Measurements from ENCODE around the gene NFKBIZ.
"Not testable (repeated sequence)": the region's sequence is repeated elsewhere in the genome, so short reads cannot be mapped to it uniquely, and the experiment has no call there.

NFKBIZ gene

GRCh38 chr3:101879102-101879501 is 29.8 kb downstream of the NFKBIZ start:
- DNase-seq = no peak

GRCh38 chr3:101879623-101880284 is 30.4 kb downstream of the NFKBIZ start:
- no peak for DNase-seq

GRCh38 chr3:101884776-101885175 is 35.5 kb downstream of the NFKBIZ start:
- no peak for DNase-seq

- DNase-seq = not testable (repeated sequence)
These were observed 36.3 kb downstream of the NFKBIZ start for GRCh38 chr3:101885584-101885983.

GRCh38 chr3:101886626-101887025 is 37.3 kb downstream of the NFKBIZ start:
- DNase-seq = no peak

GRCh38 chr3:101888653-101889052 is 39.3 kb downstream of the NFKBIZ start:
- no peak for DNase-seq

- no peak for DNase-seq
These were observed 41.4 kb downstream of the NFKBIZ start for GRCh38 chr3:101890716-101891115.

- DNase-seq = no peak
These were observed 43.3 kb downstream of the NFKBIZ start for GRCh38 chr3:101892648-101893047.

GRCh38 chr3:101896083-101896757 is 46.9 kb downstream of the NFKBIZ start:
- no peak for DNase-seq

- DNase-seq = no peak
These were observed 47.7 kb downstream of the NFKBIZ start for GRCh38 chr3:101897013-101897412.

GRCh38 chr3:101898039-101898438 is 48.7 kb downstream of the NFKBIZ start:
- DNase-seq = no peak

GRCh38 chr3:101898752-101899169 is 49.4 kb downstream of the NFKBIZ start:
- no peak for DNase-seq

GRCh38 chr3:101900316-101900715 is 51.0 kb downstream of the NFKBIZ start:
- no peak for DNase-seq

GRCh38 chr3:101900736-101901135 is 51.4 kb downstream of the NFKBIZ start:
- no peak for DNase-seq

GRCh38 chr3:101902041-101902440 is 52.7 kb downstream of the NFKBIZ start:
- DNase-seq = no peak

GRCh38 chr3:101903451-101903871 is 54.1 kb downstream of the NFKBIZ start:
- no peak for DNase-seq

GRCh38 chr3:101905573-101905972 is 56.3 kb downstream of the NFKBIZ start:
- not testable (repeated sequence) for DNase-seq

All from stimulated activated CD4-positive, alpha-beta T cell treated with anti-CD3 and anti-CD28 coated beads, Interleukin-4, amount 100 ng/mL, for 24 hours (primary cell).